GM23338 (cell line): ENCODE data around the gene CX3CR1. TPM values are rescaled to one million over a fixed set of nuclear protein-coding genes. Genes with fewer than 3 reads are reported as not detected.

Experiments
- ATAC-seq: fragments of 200-7000 bp; cut with Tn5 transposase; 3 replicates; pipeline ENCODE4 v1.9.1; 2020
- DNase-seq: peaks from one replicate; pipeline ENCODE4 v3.0.0-alpha.2; 2015; ENCODE audit warnings: low spot score
- H2AFZ ChIP-seq: fragments of 200-600 bp; sonication (generic); 2 replicates; pipeline ENCODE4 v1.8.0; 2016; ENCODE audit warnings: antibody characterized with exemption, mild to moderate bottlenecking, moderate library complexity
- H3F3A ChIP-seq: fragments of 200-600 bp; sonication (generic); replicated peaks from 2 replicates; pipeline ENCODE4 v1.8.0; 2017; ENCODE audit warnings: antibody characterized with exemption, mixed run types, low read depth
- H3K27ac ChIP-seq: fragments of 200-600 bp; sonication (generic); 2 replicates; pipeline ENCODE4 v1.6.1; 2016; ENCODE audit warnings: low read depth
- H3K27me3 ChIP-seq: fragments of 200-600 bp; sonication (generic); 2 replicates; pipeline ENCODE4 v1.8.0; 2016; ENCODE audit warnings: mild to moderate bottlenecking, mixed run types, moderate library complexity; ENCODE audit not compliant: insufficient read depth
- H3K36me3 ChIP-seq: fragments of 200-600 bp; sonication (generic); 2 replicates; pipeline ENCODE4 v1.8.0; 2016; ENCODE audit warnings: mild to moderate bottlenecking; ENCODE audit not compliant: insufficient read depth
- H3K4me1 ChIP-seq: fragments of 200-600 bp; sonication (generic); 2 replicates; pipeline ENCODE4 v1.8.0; 2016; ENCODE audit warnings: mild to moderate bottlenecking, moderate library complexity; ENCODE audit not compliant: insufficient read depth
- H3K4me2 ChIP-seq: fragments of 200-600 bp; sonication (generic); 2 replicates; pipeline ENCODE4 v1.7.1; 2017; ENCODE audit warnings: mixed run types
- H3K4me3 ChIP-seq: fragments of 200-600 bp; sonication (generic); 2 replicates; pipeline ENCODE4 v1.6.1; 2016; ENCODE audit warnings: mixed run types
- H3K79me2 ChIP-seq: fragments of 200-600 bp; sonication (generic); replicated peaks from 2 replicates; pipeline ENCODE4 v1.8.0; 2017; ENCODE audit warnings: mild to moderate bottlenecking; ENCODE audit not compliant: insufficient read depth
- H3K9me2 ChIP-seq: fragments of 200-600 bp; sonication (generic); 2 replicates; pipeline ENCODE4 v1.8.0; 2017; ENCODE audit not compliant: insufficient read depth
- H4K20me1 ChIP-seq: fragments of 200-600 bp; sonication (generic); replicated peaks from 2 replicates; pipeline ENCODE4 v1.8.0; 2017; ENCODE audit warnings: mild to moderate bottlenecking; ENCODE audit not compliant: insufficient read depth
- H3K27ac Mint-ChIP-seq: 2 replicates; pipeline ENCODE4 v1.8.0; 2020; ENCODE audit warnings: inconsistent platforms, mild to moderate bottlenecking, moderate library complexity, mixed read lengths
- H3K27me3 Mint-ChIP-seq: 3 replicates; pipeline ENCODE4 v1.8.0; 2022; ENCODE audit warnings: low read depth, mild to moderate bottlenecking, moderate library complexity, mixed read lengths, inconsistent platforms; ENCODE audit not compliant: insufficient read depth, poor library complexity
- H3K36me3 Mint-ChIP-seq: 3 replicates; pipeline ENCODE4 v1.8.0; 2021; ENCODE audit warnings: low read depth, mild to moderate bottlenecking, inconsistent platforms, moderate library complexity, mixed read lengths
- H3K4me1 Mint-ChIP-seq: 3 replicates; pipeline ENCODE4 v1.8.0; 2020; ENCODE audit warnings: mild to moderate bottlenecking, inconsistent platforms, mixed read lengths
- H3K4me3 Mint-ChIP-seq: 3 replicates; pipeline ENCODE4 v1.8.0; 2021; ENCODE audit warnings: moderate library complexity, mild to moderate bottlenecking, inconsistent platforms, mixed read lengths
- H3K9me3 Mint-ChIP-seq: 3 replicates; pipeline ENCODE4 v1.8.0; 2020; ENCODE audit warnings: moderate library complexity, mild to moderate bottlenecking, inconsistent platforms, mixed read lengths
- CREB1 ChIP-seq: fragments of 250-450 bp; sonication (Bioruptor Pico); IDR thresholded peaks from 2 replicates; pipeline ENCODE4 v1.5.0; 2020; ENCODE audit warnings: low read depth, mild to moderate bottlenecking, moderate library complexity
- CTCF ChIP-seq, 2 experiments: fragments of 200-600 bp in 1 of 2; sonication (generic) in 1 of 2; conservative IDR thresholded peaks; 2 replicates each; pipeline versions ENCODE4 v1.5.1 to v1.6.1; 2016 to 2017; ENCODE audit warnings: antibody characterized with exemption in 2 of 2, low read depth in 2 of 2, mild to moderate bottlenecking in 2 of 2, moderate library complexity in 1 of 2
- EZH2 ChIP-seq: fragments of 200-600 bp; sonication (generic); IDR thresholded peaks from one replicate; pipeline ENCODE4 v1.8.0; 2017; ENCODE audit warnings: antibody characterized with exemption, mild to moderate bottlenecking, low read depth; ENCODE audit not compliant: unreplicated experiment
- EZH2phosphoT487 ChIP-seq: fragments of 200-600 bp; sonication (generic); IDR thresholded peaks from one replicate; pipeline ENCODE4 v1.8.1; 2018; ENCODE audit warnings: antibody characterized with exemption; ENCODE audit not compliant: unreplicated experiment
- JUNB ChIP-seq: IDR thresholded peaks from one replicate; pipeline ENCODE4 v1.6.1; 2016; ENCODE audit warnings: antibody characterized with exemption; ENCODE audit not compliant: unreplicated experiment
- NANOG ChIP-seq: IDR thresholded peaks from 2 replicates; pipeline ENCODE4 v1.6.1; 2016; ENCODE audit warnings: antibody characterized with exemption, borderline replicate concordance
- POLR2AphosphoS5 ChIP-seq: IDR thresholded peaks from 2 replicates; pipeline ENCODE4 v1.6.1; 2016; ENCODE audit warnings: antibody characterized with exemption, low read depth
- STAT1 ChIP-seq: IDR thresholded peaks from one replicate; pipeline ENCODE4 v1.6.1; 2016; ENCODE audit warnings: antibody characterized with exemption; ENCODE audit not compliant: unreplicated experiment
- ZNF114 ChIP-seq: fragments of 250-450 bp; sonication (Bioruptor Pico); IDR thresholded peaks from 2 replicates; pipeline ENCODE4 v1.5.0; 2020; ENCODE audit warnings: mild to moderate bottlenecking, moderate library complexity
- ZNF331 ChIP-seq: fragments of 250-450 bp; sonication (Bioruptor Pico); IDR thresholded peaks from 2 replicates; pipeline ENCODE4 v1.5.0; 2020; ENCODE audit warnings: low read depth, mild to moderate bottlenecking, moderate library complexity
- ZNF462 ChIP-seq: fragments of 250-450 bp; sonication (Bioruptor Pico); IDR thresholded peaks from 2 replicates; pipeline ENCODE4 v1.5.0; 2020; ENCODE audit warnings: mild to moderate bottlenecking, moderate library complexity
- polyA plus RNA-seq: library from polyadenylated mRNA; unstranded; fragments of >200 nt; fragmentation: Nextera tagmentation; extraction: Ambion mirVana; gene quantifications from 2 replicates; pipeline ENCODE4 v1.2.1, GENCODE V29; 2016
- total RNA-seq: library from RNA; depleted of rRNA; stranded (reverse); fragments of >200 nt; shearing (Covaris generic); gene quantifications from 2 replicates; pipeline ENCODE4 v1.2.3, GENCODE V29; 2014
- TF ChIP-seq, protein P1 (sequence below): IDR thresholded peaks from one replicate; pipeline ENCODE4 v1.6.1; 2018; ENCODE audit warnings: antibody characterized with exemption; ENCODE audit not compliant: unreplicated experiment
- TF ChIP-seq, protein P2 (sequence below): IDR thresholded peaks from 2 replicates; pipeline ENCODE4 v1.6.1; 2016; ENCODE audit warnings: antibody characterized with exemption

Gene CX3CR1
- total and polyA plus RNA-seq, 2 experiments from 2014 or later: 0.24 to 0.42 TPM

DNA sequence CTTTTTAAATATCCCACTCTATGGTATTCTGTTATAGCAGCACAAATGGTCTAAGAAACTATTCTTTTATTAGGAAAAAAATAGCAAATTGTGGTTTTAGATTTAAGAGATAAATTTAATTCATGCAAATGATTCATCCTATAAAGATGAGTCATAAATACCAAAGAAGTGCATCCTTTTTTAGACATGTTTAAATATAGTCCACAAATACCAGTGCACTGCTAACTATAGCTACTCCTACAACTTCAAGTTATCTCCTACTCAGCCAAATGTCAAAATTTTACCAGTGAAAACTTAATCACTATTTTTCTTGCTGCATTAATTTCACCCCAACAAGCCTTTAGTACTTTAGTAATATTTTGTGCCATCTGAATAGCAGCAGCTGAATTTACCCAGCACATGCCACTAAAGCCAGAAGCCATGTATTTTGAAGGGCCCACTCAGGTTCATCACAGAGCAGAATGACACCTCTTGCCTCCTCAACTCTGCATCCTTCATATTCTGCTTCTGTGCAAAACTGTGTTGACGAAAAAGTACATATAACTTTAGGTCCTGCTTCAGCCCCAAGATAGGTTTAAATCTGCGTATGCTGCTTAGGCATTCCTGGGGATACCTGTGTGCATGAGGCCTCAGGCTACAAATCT is 24.9 kb downstream of the CX3CR1 start:
- no peak overlapping the region for H3K4me3 ChIP-seq
- Mint-ChIP-seq H3K27me3 (no peaks in the 10 kb centered on the region), H3K9me3 (no peaks in the 10 kb centered on the region), H3K27ac (no peak overlapping the region), H3K4me3 (no peak overlapping the region), H3K36me3 (no peaks in the 10 kb centered on the region), H3K4me1 (peaks cover 2% of the 10 kb centered on the region; the same call in 1 of the 3 replicates)
- H3K27ac ChIP-seq: no peak overlapping the region
- TF ChIP-seq NANOG: no peak
- no peak for TF ChIP-seq ZNF331 (CRISPR knock-in tag)
- no peak for TF ChIP-seq EZH2
- no peak for TF ChIP-seq JUNB
- no peak for TF ChIP-seq POLR2AphosphoS5
- no peak for TF ChIP-seq ZNF462 (CRISPR knock-in tag)
- no peak for TF ChIP-seq EZH2phosphoT487
- TF ChIP-seq, protein P1, sequence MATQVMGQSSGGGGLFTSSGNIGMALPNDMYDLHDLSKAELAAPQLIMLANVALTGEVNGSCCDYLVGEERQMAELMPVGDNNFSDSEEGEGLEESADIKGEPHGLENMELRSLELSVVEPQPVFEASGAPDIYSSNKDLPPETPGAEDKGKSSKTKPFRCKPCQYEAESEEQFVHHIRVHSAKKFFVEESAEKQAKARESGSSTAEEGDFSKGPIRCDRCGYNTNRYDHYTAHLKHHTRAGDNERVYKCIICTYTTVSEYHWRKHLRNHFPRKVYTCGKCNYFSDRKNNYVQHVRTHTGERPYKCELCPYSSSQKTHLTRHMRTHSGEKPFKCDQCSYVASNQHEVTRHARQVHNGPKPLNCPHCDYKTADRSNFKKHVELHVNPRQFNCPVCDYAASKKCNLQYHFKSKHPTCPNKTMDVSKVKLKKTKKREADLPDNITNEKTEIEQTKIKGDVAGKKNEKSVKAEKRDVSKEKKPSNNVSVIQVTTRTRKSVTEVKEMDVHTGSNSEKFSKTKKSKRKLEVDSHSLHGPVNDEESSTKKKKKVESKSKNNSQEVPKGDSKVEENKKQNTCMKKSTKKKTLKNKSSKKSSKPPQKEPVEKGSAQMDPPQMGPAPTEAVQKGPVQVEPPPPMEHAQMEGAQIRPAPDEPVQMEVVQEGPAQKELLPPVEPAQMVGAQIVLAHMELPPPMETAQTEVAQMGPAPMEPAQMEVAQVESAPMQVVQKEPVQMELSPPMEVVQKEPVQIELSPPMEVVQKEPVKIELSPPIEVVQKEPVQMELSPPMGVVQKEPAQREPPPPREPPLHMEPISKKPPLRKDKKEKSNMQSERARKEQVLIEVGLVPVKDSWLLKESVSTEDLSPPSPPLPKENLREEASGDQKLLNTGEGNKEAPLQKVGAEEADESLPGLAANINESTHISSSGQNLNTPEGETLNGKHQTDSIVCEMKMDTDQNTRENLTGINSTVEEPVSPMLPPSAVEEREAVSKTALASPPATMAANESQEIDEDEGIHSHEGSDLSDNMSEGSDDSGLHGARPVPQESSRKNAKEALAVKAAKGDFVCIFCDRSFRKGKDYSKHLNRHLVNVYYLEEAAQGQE: no peak
- TF ChIP-seq, protein P2, sequence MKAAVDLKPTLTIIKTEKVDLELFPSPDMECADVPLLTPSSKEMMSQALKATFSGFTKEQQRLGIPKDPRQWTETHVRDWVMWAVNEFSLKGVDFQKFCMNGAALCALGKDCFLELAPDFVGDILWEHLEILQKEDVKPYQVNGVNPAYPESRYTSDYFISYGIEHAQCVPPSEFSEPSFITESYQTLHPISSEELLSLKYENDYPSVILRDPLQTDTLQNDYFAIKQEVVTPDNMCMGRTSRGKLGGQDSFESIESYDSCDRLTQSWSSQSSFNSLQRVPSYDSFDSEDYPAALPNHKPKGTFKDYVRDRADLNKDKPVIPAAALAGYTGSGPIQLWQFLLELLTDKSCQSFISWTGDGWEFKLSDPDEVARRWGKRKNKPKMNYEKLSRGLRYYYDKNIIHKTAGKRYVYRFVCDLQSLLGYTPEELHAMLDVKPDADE: no peak
- TF ChIP-seq ZNF114: no peak
- TF ChIP-seq CREB1: no peak
- no peak for TF ChIP-seq STAT1
- no peak for TF ChIP-seq CTCF (conservative IDR thresholded peaks at IDR 0.05; ENCODE audit: low read depth in 2 of 2)
- ATAC-seq: no peak
- DNase-seq: no peak
- no peaks in the 10 kb centered on the region for H3K27me3 ChIP-seq
- H2AFZ ChIP-seq: no peak overlapping the region
- H3F3A ChIP-seq: no peaks in the 10 kb centered on the region
- H4K20me1 ChIP-seq: no peaks in the 10 kb centered on the region
- no peaks in the 10 kb centered on the region for H3K4me1 ChIP-seq
- no peaks in the 10 kb centered on the region for H3K36me3 ChIP-seq
- H3K4me2 ChIP-seq: no peak overlapping the region
- H3K9me2 ChIP-seq: no peaks in the 10 kb centered on the region
- no peaks in the 10 kb centered on the region for H3K79me2 ChIP-seq
